ENCODE measurements around the gene CLDN7. TPM values are rescaled to one million over a fixed set of nuclear protein-coding genes. Genes with fewer than 3 reads are reported as not detected.
A peak's percentile ranks its signal among the peaks of the same experiment; 100 is the strongest.

The CLDN7 gene
- total RNA-seq, 1 experiment from 2014 or later, result 286 TPM

GRCh38 chr17:7262935-7263800 is 890 bp upstream of the CLDN7 start:
- Histone ChIP-seq H3K4me2 (ENCODE audit: low read length) (peak overlapping the region; percentile 90), H3K9me3 (ENCODE audit: control insufficient read depth in 1 of 2, insufficient read depth in 1 of 2, low read depth in 1 of 2, low read length in 2 of 2) (no peaks in the 10 kb centered on the region), H3K36me3 (ENCODE audit: control insufficient read depth in 1 of 2, insufficient read depth in 2 of 2, low read length in 2 of 2) (peaks cover 9 to 21% of the 10 kb centered on the region in 2 experiments), H4K20me1 (ENCODE audit: insufficient read depth) (peaks cover 5% of the 10 kb centered on the region; the same call in 1 of the 2 replicates), H3K9me2 (ENCODE audit: insufficient read depth) (no peaks in the 10 kb centered on the region), H3K9ac (ENCODE audit: low read length) (peak overlapping the region; percentile 99), H2AFZ (ENCODE audit: low read depth, low read length, poor library complexity, severe bottlenecking) (no peak overlapping the region), H3K27ac (ENCODE audit: low read depth, low read length) (peak overlapping the region; percentile 94), H3K4me3 (replicated peaks in 1 of 2; ENCODE audit: low read depth in 1 of 2, low read length in 2 of 2) (peak overlapping the region; percentile 98 to 99), H3K4me1 (ENCODE audit: control insufficient read depth in 1 of 2, insufficient read depth in 2 of 2, low read length in 2 of 2) (peaks cover 42 to 72% of the 10 kb centered on the region in 2 experiments), H3K79me2 (ENCODE audit: insufficient read depth, low read length) (peaks cover 41% of the 10 kb centered on the region), H3K27me3 (ENCODE audit: insufficient read depth, low read length) (no peaks in the 10 kb centered on the region)
- CTCF ChIA-PET, result interaction anchor here (1.6 to 1.8 kb wide), 2 partner anchors 33 to 42 kb away, joined by 3 to 6 read pairs; no protein-coding TSS in a partner anchor
- peak; percentile 79 for DNase-seq (ENCODE audit: low read depth, low spot score)
- RAD21 ChIA-PET (ENCODE audit: low non-redundant PET in 1 of 2, low total read pairs in 2 of 2, uncharacterized antibody in 2 of 2, unreplicated experiment in 2 of 2), result interaction anchor here in 1 of 2 experiments (0.9 kb wide), 1 partner anchor 34 kb away, joined by 3 read pairs; no protein-coding TSS in a partner anchor
- POLR2A ChIA-PET, result interaction anchor here (0.7 to 1.6 kb wide), 4 partner anchors 9 to 227 kb away, joined by 3 to 6 read pairs (median 3); partner anchors contain the start of gene SLC2A4
- TF ChIP-seq POLR2A (IDR thresholded peaks at IDR 0.05; ENCODE audit: borderline replicate concordance, extremely low read depth, insufficient read depth, insufficient read length), result peak; percentile 35
- TF ChIP-seq SRF (IDR thresholded peaks at IDR 0.05; ENCODE audit: low read depth), result no peak
- no peak for TF ChIP-seq EZH2 (IDR thresholded peaks at IDR 0.05)
- peak; percentile 76 for TF ChIP-seq SP1 (IDR thresholded peaks at IDR 0.05; ENCODE audit: low read depth)
- TF ChIP-seq SIN3A (IDR thresholded peaks at IDR 0.05; ENCODE audit: low read depth), result peak; percentile 25; the same call in 1 of the 2 replicates
- TF ChIP-seq POLR2AphosphoS5 (IDR thresholded peaks at IDR 0.05; ENCODE audit: low read depth, low read length), result peak; percentile 77
- TF ChIP-seq MAX (IDR thresholded peaks at IDR 0.05), result peak; percentile 47; the same call in 1 of the 2 replicates
- ATAC-seq, result peak; percentile 56
- intact Hi-C loops (cut with micrococcal nuclease), result loop anchor here (1.0 to 10.0 kb wide), 4 partner anchors 11 to 172 kb away; partner anchors contain the start of genes ELP5, FGF11, SLC2A4 and TMEM102
- BruUV-seq (replicated peaks), result TSS peak; percentile 70

Measured in HCT116 (cell line).